HepG2 (cell line): ENCODE measurements around the gene STAB2. TPM values are rescaled to one million over a fixed set of nuclear protein-coding genes. Genes with fewer than 3 reads are reported as not detected.

Experiments used
- ATAC-seq: fragments of 200-7000 bp; cut with Tn5 transposase; 3 replicates; pipeline ENCODE4 v1.9.1; 2020; ENCODE audit warnings: mild to moderate bottlenecking, moderate library complexity
- BruUV-seq: library from RNA; stranded (reverse); fragments of 400-500 nt; replicated peaks from 2 replicates; lab custom pipeline; 2021; lab: Mats Ljungman, UMichigan
- CTCF ChIA-PET: fragments of 300-600 bp; formaldehyde crosslinking; extraction: SDS; loops from one replicate; lab custom pipeline; 2021; ENCODE audit warnings: low total read pairs, inconsistent platforms, low intra/inter-chr PET ratio; lab: Yijun Ruan, JAX
- POLR2A ChIA-PET: fragments of 350-600 bp; sonication (Branson Sonifier 250); formaldehyde crosslinking; loops from one replicate; lab custom pipeline; 2020; ENCODE audit warnings: antibody characterized with exemption, inconsistent platforms; lab: Yijun Ruan, JAX
- DNase-seq: peaks from one replicate; pipeline ENCODE4 v3.0.0-alpha.2; 2015; ENCODE audit warnings: low spot score
- FAIRE-seq: peaks from 3 replicates; lab custom pipeline; 2011; peaks lifted over from hg19 to GRCh38; lab: Jason Lieb, UNC
- H2AFZ ChIP-seq: one replicate; pipeline ENCODE4 v1.6.1; 2011; ENCODE audit warnings: low read length, inconsistent platforms
- H3K27ac ChIP-seq: fragments of 300-600 bp; 3 replicates; pipeline ENCODE4 v1.8.0; 2011; ENCODE audit warnings: mixed run types, mild to moderate bottlenecking, mixed read lengths, low read length, inconsistent platforms; ENCODE audit not compliant: insufficient read depth; ENCODE audit errors: extremely low read length
- H3K27me3 ChIP-seq, 2 experiments: fragments of 200-600 bp in 1 of 2; 2 replicates in 1 of 2; 3 replicates in 1 of 2; pipeline versions ENCODE4 v1.6.0 to v1.8.0; 2011; ENCODE audit warnings: low read length in 2 of 2, mild to moderate bottlenecking in 2 of 2, moderate library complexity in 2 of 2, inconsistent platforms in 1 of 2; ENCODE audit not compliant: insufficient read depth in 2 of 2, control insufficient read depth in 1 of 2
- H3K36me3 ChIP-seq, 2 experiments: fragments of 200-600 bp in 1 of 2; replicated peaks in 1 of 2; 2 replicates in 1 of 2; 3 replicates in 1 of 2; pipeline versions ENCODE4 v1.5.1 to v1.8.0; 2011; ENCODE audit warnings: low read length in 2 of 2, inconsistent platforms in 1 of 2; ENCODE audit not compliant: insufficient read depth in 2 of 2, control insufficient read depth in 1 of 2
- H3K4me1 ChIP-seq: 2 replicates; pipeline ENCODE4 v1.5.1; 2012; ENCODE audit warnings: low read length, inconsistent platforms; ENCODE audit not compliant: insufficient read depth
- H3K4me2 ChIP-seq: 2 replicates; pipeline ENCODE4 v1.6.0; 2011; ENCODE audit warnings: low read depth, low read length, inconsistent platforms
- H3K4me3 ChIP-seq, 3 experiments: fragments of 200-600 bp in 1 of 3; sonication (generic), shearing (Covaris generic) in 1 of 3; replicated peaks in 1 of 3; 2 replicates each; pipeline ENCODE4 v1.5.1; 2011 to 2016; ENCODE audit warnings: low read length in 3 of 3, inconsistent platforms in 2 of 3, low read depth in 2 of 3, mild to moderate bottlenecking in 2 of 3, control low read depth in 1 of 3, mixed read lengths in 1 of 3; ENCODE audit not compliant: insufficient read depth in 1 of 3
- H3K79me2 ChIP-seq: one replicate; pipeline ENCODE4 v1.6.1; 2011; ENCODE audit warnings: low read length, inconsistent platforms; ENCODE audit not compliant: insufficient read depth
- H3K9ac ChIP-seq: 2 replicates; pipeline ENCODE4 v1.6.0; 2011; ENCODE audit warnings: mild to moderate bottlenecking, low read depth, low read length, inconsistent platforms; ENCODE audit not compliant: insufficient read depth
- H3K9me3 ChIP-seq: 2 replicates; pipeline ENCODE4 v1.5.1; 2012; ENCODE audit warnings: mild to moderate bottlenecking, low read length
- H4K20me1 ChIP-seq: 2 replicates; pipeline ENCODE4 v1.6.0; 2011; ENCODE audit warnings: inconsistent platforms, mild to moderate bottlenecking, low read length, moderate library complexity; ENCODE audit not compliant: insufficient read depth
- IKZF5 ChIP-seq: IDR thresholded peaks from 2 replicates; pipeline ENCODE4 v1.6.1; 2018; ENCODE audit warnings: missing genetic modification reagents, mild to moderate bottlenecking, missing compliant biosample characterization
- MNT ChIP-seq: fragments of 450-650 bp; IDR thresholded peaks from 2 replicates; pipeline ENCODE4 v1.6.1; 2016
- SALL1 ChIP-seq: sonication (generic); formaldehyde crosslinking; IDR thresholded peaks from 2 replicates; pipeline ENCODE4 v1.8.0; 2022; ENCODE audit warnings: mild to moderate bottlenecking, missing genetic modification reagents
- ZHX1 ChIP-seq: sonication (generic); formaldehyde crosslinking; IDR thresholded peaks from 2 replicates; pipeline ENCODE4 v1.8.1; 2022; ENCODE audit warnings: low read depth, mild to moderate bottlenecking, missing genetic modification reagents
- ZNF253 ChIP-seq: sonication (generic); formaldehyde crosslinking; IDR thresholded peaks from 2 replicates; pipeline ENCODE4 v1.8.0; 2022; ENCODE audit warnings: mild to moderate bottlenecking, missing genetic modification reagents, borderline replicate concordance
- WGBS: methylation state at CpG from one replicate; pipeline ENCODE4 v1.1.6; 2017; ENCODE audit warnings: low lambda C conversion rate; 5-methylcytosine and 5-hydroxymethylcytosine counted together
- in situ Hi-C: cut with HindIII; loops from 2 replicates; pipeline ENCODE4 v1.10.0; 2017; ENCODE audit warnings: low pct_unique_long_range_greater_than_20kb; ENCODE audit not compliant: extremely low pct_ligation_motif_present
- intact Hi-C: fragments of 100-400 bp; cut with micrococcal nuclease; formaldehyde crosslinking; loops from one replicate; pipeline ENCODE4 v1.10.0; 2022; ENCODE audit not compliant: unreplicated experiment
- polyA plus RNA-seq, 8 experiments: library from polyadenylated mRNA; depleted of rRNA in 3 of 8; stranded (reverse) in 7 of 8; unstranded in 1 of 8; fragments of >200 nt; fragmentation: Illumina TruSeq in 4 of 8; extraction: Trizol in 4 of 8; gene quantifications; 2 replicates each; pipeline versions ENCODE4 v1.2.1 to v1.2.3, GENCODE V29; 2011 to 2016; ENCODE audit warnings: low read depth in 4 of 8, missing spikeins in 1 of 8, mixed read lengths in 1 of 8; ENCODE audit not compliant: insufficient read depth in 1 of 8
- total RNA-seq, 5 experiments: library from RNA; depleted of rRNA; stranded (reverse); fragments of >200 nt; fragmentation: Illumina TruSeq; extraction: Trizol; gene quantifications; 2 replicates each; pipeline ENCODE4 v1.2.3, GENCODE V29; 2016; ENCODE audit warnings: low read depth in 1 of 5

STAB2 gene
- total and polyA plus RNA-seq, 2 of the 13 experiments (the other 11 are each of a cell fraction or from before 2014, with no cell fraction given), result not detected

GRCh38 chr12:103725398-103725797, 138.3 kb downstream of the STAB2 start:
- intact Hi-C loops, result no loop called here
- ChIA-PET CTCF (no interaction called here), POLR2A (no interaction called here)
- TF ChIP-seq SALL1 (CRISPR knock-in tag) (no peak), IKZF5 (CRISPR knock-in tag) (no peak), ZNF253 (CRISPR knock-in tag) (no peak), ZHX1 (CRISPR knock-in tag) (no peak), MNT (peak; percentile 94)
- no peaks in the 10 kb centered on the region for H3K9me3 ChIP-seq
- DNase-seq, result no peak
- no peaks in the 10 kb centered on the region for H3K4me1 ChIP-seq
- no peak overlapping the region for H3K9ac ChIP-seq
- ATAC-seq, result no peak
- FAIRE-seq, result no peak
- no peak overlapping the region for H3K27ac ChIP-seq
- no peak overlapping the region for H3K4me3 ChIP-seq
- H3K27me3 ChIP-seq, result peaks cover 6 to 21% of the 10 kb centered on the region in 2 experiments; a peak in 4 of 5 replicates
- no peaks in the 10 kb centered on the region for H3K36me3 ChIP-seq
- in situ Hi-C loops, result no loop called here
- no peaks in the 10 kb centered on the region for H3K79me2 ChIP-seq
- no peak overlapping the region for H3K4me2 ChIP-seq
- H4K20me1 ChIP-seq, result no peaks in the 10 kb centered on the region
- WGBS, result 45% methylated on average over 8 of the region's 8 CpGs
- H2AFZ ChIP-seq, result no peak overlapping the region
- BruUV-seq, result no TSS peak
